Spinal cord (tissue), 10 donors: ENCODE data around the gene MACROD2. TPM values are rescaled to one million over a fixed set of nuclear protein-coding genes. Genes with fewer than 3 reads are reported as not detected.
A peak's percentile ranks its signal among the peaks of the same experiment; 100 is the strongest.
"Not testable (repeated sequence)": the region's sequence is repeated elsewhere in the genome, so short reads cannot be mapped to it uniquely, and the experiment has no call there.

ENCODE experiments used
- DNase-seq, 6 donors: peaks; one replicate each; pipeline versions ENCODE4 v3.0.0 to v3.0.0-alpha.2; 2013 to 2015; ENCODE audit warnings: low spot score in 6 of 6, low read depth in 4 of 6
- H3K27ac ChIP-seq: one replicate; pipeline ENCODE4 v1.5.1; 2013; ENCODE audit warnings: low read depth, low read length, control low read depth
- H3K27me3 ChIP-seq: one replicate; pipeline ENCODE4 v1.6.1; 2013; ENCODE audit warnings: low read length; ENCODE audit not compliant: control insufficient read depth, insufficient read depth
- H3K36me3 ChIP-seq: one replicate; pipeline ENCODE4 v1.6.1; 2013; ENCODE audit warnings: low read length; ENCODE audit not compliant: control insufficient read depth, insufficient read depth
- H3K4me1 ChIP-seq: one replicate; pipeline ENCODE4 v1.6.1; 2013; ENCODE audit warnings: low read length; ENCODE audit not compliant: control insufficient read depth, insufficient read depth
- H3K4me3 ChIP-seq: one replicate; pipeline ENCODE4 v1.5.1; 2013; ENCODE audit warnings: low read depth, low read length, control low read depth
- H3K9me3 ChIP-seq: one replicate; pipeline ENCODE4 v1.6.1; 2013; ENCODE audit warnings: low read length; ENCODE audit not compliant: control insufficient read depth, insufficient read depth
- WGBS: methylation state at CpG from one replicate; pipeline ENCODE4 v1.1.5; 2013; ENCODE audit warnings: missing lambda C conversion rate; ENCODE audit not compliant: insufficient coverage; 5-methylcytosine and 5-hydroxymethylcytosine counted together
- polyA plus RNA-seq, 2 donors: library from polyadenylated mRNA; unstranded; fragments of 120-200 nt; gene quantifications; one replicate each; pipeline ENCODE4 v1.2.1, GENCODE V29; 2013; ENCODE audit not compliant: insufficient read length in 2 of 2
- total RNA-seq, 2 donors: library from RNA; depleted of rRNA in 1 of 2; stranded (reverse); fragments of 120-200 nt in 1 of 2; fragments of >200 nt in 1 of 2; gene quantifications; one replicate each; pipeline versions ENCODE4 v1.2.3 to v1.2.4, GENCODE V29; 2013 to 2014
- donor health status: healthy.

The MACROD2 gene
- total and polyA plus RNA-seq, 4 donors = 16.2 to 34.0 (median 23.6) TPM

DNA sequence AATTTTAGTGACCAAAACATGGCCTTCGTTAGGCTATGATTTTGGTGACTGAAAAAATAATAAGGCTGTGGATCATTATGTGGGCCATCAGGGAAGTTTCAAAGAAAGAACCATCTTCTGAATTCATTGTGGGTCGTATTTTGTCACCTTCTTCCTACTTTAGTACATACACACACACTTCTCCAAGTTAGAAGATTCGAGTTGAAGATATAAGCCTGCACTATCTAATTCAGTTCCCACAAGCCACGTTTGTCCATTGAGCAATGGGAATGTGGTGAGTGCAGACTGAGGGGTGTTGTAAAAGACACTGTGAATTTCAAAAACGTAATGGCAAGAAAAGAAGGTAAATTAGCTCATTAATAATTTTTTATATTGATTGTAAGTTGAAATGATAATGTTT, 1812.0 kb downstream of the MACROD2 start:
- Histone ChIP-seq H3K4me1 (no peaks in the 10 kb centered on the region), H3K27me3 (no peaks in the 10 kb centered on the region), H3K9me3 (no peaks in the 10 kb centered on the region), H3K4me3 (no peak overlapping the region), H3K36me3 (no peaks in the 10 kb centered on the region), H3K27ac (no peak overlapping the region)
- DNase-seq = no peak
- no CpG with 5 or more reads among the region's 5 CpGs for WGBS

DNA sequence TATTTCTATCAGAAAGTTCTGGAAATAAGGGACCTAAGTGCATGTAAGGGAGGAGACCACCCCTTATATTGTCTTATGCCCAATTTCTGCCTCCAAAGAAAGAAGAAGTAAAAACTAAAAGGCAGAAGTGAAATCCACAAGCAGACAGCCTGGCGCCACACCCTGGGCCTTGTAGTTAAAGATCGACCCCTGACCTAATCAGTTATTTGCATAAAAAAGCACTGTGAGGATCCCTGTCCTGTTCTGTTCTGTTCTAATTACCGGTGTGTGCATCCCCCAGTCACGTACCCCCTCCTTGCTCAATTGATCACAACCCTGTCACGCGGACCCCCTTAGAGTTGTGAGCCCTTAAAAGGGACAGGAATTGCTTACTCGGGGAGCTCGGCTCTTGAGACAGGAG, 1812.5 kb downstream of the MACROD2 start:
- H3K27ac ChIP-seq, H3K4me3 ChIP-seq, H3K9me3 ChIP-seq, DNase-seq, H3K27me3 ChIP-seq, H3K36me3 ChIP-seq, H3K4me1 ChIP-seq: not testable (repeated sequence)
- 89% methylated on average over 5 of the region's 8 CpGs for WGBS

DNA sequence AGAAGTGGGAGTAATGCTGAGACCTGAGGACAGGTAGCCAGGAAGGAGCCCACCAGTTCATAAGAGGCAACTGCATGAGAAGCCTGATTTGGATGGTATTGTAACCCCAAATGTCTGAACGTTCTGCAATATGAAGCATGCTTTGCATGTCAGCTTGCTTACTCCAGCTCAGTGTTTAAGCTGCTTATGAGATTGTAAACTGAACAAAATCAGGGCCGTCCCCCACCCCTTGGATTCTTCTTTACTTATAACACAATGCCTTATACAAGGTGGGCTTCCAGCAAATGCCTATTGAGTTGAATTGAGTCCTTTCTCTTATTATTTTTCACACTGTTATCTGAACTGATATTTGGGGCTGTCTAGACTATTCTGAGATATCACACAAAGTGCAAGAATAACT, 1816.6 kb downstream of the MACROD2 start:
- Histone ChIP-seq H3K27ac (no peak overlapping the region), H3K4me3 (no peak overlapping the region), H3K27me3 (no peaks in the 10 kb centered on the region), H3K9me3 (no peaks in the 10 kb centered on the region), H3K36me3 (no peaks in the 10 kb centered on the region), H3K4me1 (no peaks in the 10 kb centered on the region)
- WGBS = 100% methylated on average over 1 of the region's 2 CpGs
- DNase-seq = no peak

DNA sequence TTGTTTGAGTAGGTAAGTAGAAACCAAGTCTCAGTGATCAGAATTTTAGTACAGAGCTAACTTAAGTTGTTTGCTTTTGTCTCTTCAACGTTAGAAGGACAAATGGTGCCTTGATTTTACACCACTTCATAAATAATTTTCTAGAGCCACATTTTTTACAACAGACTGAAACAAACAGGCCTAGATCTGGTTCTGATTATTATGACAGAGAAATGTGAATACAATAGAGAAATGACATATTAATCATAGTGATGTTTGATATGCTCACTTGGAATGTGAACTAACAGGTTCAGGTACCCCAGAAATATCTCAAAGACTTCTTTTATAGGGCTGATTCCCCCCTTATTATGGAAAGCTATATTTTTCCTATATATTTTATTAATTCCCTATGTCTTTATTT, 1817.4 kb downstream of the MACROD2 start:
- H3K4me3 ChIP-seq = no peak overlapping the region
- no peaks in the 10 kb centered on the region for H3K27me3 ChIP-seq
- WGBS = no CpG with 5 or more reads among the region's 1 CpG
- no peaks in the 10 kb centered on the region for H3K9me3 ChIP-seq
- DNase-seq = no peak
- no peaks in the 10 kb centered on the region for H3K36me3 ChIP-seq
- H3K4me1 ChIP-seq = no peaks in the 10 kb centered on the region
- no peak overlapping the region for H3K27ac ChIP-seq

- Histone ChIP-seq H3K4me3 (no peak overlapping the region), H3K9me3 (no peaks in the 10 kb centered on the region), H3K27me3 (no peaks in the 10 kb centered on the region), H3K4me1 (no peaks in the 10 kb centered on the region), H3K27ac (no peak overlapping the region), H3K36me3 (no peaks in the 10 kb centered on the region)
- DNase-seq = no peak
Observed at GRCh38 chr20:15814360-15814759, 1819.0 kb downstream of the MACROD2 start.

- no peak for DNase-seq
- H3K27me3 ChIP-seq = no peaks in the 10 kb centered on the region
- no peaks in the 10 kb centered on the region for H3K4me1 ChIP-seq
- H3K4me3 ChIP-seq = no peak overlapping the region
- no peak overlapping the region for H3K27ac ChIP-seq
- WGBS = no CpG with 5 or more reads among the region's 2 CpGs
- no peaks in the 10 kb centered on the region for H3K36me3 ChIP-seq
- no peaks in the 10 kb centered on the region for H3K9me3 ChIP-seq
Observed at GRCh38 chr20:15814911-15815310, 1819.6 kb downstream of the MACROD2 start.

GRCh38 chr20:15817351-15817750, 1822.0 kb downstream of the MACROD2 start:
- Histone ChIP-seq H3K27ac (no peak overlapping the region), H3K9me3 (no peaks in the 10 kb centered on the region), H3K36me3 (no peaks in the 10 kb centered on the region), H3K4me1 (no peaks in the 10 kb centered on the region), H3K27me3 (no peaks in the 10 kb centered on the region), H3K4me3 (no peak overlapping the region)
- DNase-seq = no peak
- WGBS = 85% methylated on average over 2 of the region's 2 CpGs

- DNase-seq = no peak
- Histone ChIP-seq H3K27me3 (no peaks in the 10 kb centered on the region), H3K27ac (no peak overlapping the region), H3K4me1 (no peaks in the 10 kb centered on the region), H3K36me3 (no peaks in the 10 kb centered on the region), H3K9me3 (no peaks in the 10 kb centered on the region), H3K4me3 (no peak overlapping the region)
- WGBS = 75% methylated on average over 2 of the region's 4 CpGs
Observed at GRCh38 chr20:15818651-15819071, 1823.3 kb downstream of the MACROD2 start.

DNA sequence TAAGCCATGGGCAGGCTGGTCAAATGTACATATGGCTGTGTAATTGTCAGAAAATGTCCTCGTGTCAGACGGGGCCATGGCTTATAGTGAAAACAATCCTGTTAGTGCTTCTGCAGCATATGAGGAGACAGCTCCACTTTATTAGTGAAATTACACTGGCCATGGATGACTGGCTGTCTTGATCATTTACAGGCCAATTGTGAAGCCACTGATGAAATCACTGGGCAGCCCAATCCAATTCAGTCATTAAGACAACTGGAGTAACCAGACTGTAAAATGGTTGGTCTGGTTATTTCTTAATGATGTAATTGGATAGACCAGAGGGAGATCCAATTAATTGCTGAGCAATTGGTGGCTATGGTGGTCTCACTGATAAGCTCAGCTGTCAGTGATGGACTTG, 1828.4 kb downstream of the MACROD2 start:
- Histone ChIP-seq H3K4me3 (no peak overlapping the region), H3K4me1 (no peaks in the 10 kb centered on the region), H3K9me3 (no peaks in the 10 kb centered on the region), H3K27me3 (no peaks in the 10 kb centered on the region), H3K36me3 (no peaks in the 10 kb centered on the region), H3K27ac (no peak overlapping the region)
- 57% methylated on average over 2 of the region's 2 CpGs for WGBS
- peak in 1 of 6 donors; percentile 53 for DNase-seq

GRCh38 chr20:15827628-15828027, 1832.3 kb downstream of the MACROD2 start:
- Histone ChIP-seq H3K27ac (no peak overlapping the region), H3K9me3 (no peaks in the 10 kb centered on the region), H3K36me3 (no peaks in the 10 kb centered on the region), H3K4me3 (no peak overlapping the region), H3K4me1 (no peaks in the 10 kb centered on the region), H3K27me3 (no peaks in the 10 kb centered on the region)
- no peak for DNase-seq

DNA sequence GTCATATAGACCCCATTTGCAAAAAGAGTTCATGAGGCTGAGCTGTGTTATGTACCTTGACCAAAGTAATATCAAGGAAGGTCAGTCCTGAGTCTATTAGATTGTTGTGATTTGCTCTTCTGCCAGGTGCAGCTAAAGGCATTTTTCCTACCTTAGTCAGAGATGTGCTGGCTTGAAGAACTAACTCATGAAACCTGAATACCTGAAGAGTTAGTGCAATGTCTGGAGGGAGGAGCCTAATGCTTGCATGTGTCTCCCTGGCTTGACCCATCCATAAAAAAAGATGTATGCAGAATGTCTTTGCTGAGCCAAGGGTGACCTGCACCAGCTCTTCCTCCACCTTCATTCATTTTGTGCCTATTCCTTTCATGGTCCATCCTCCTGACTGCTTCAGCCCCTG, 1835.9 kb downstream of the MACROD2 start:
- Histone ChIP-seq H3K4me1 (no peaks in the 10 kb centered on the region), H3K27ac (no peak overlapping the region), H3K36me3 (no peaks in the 10 kb centered on the region), H3K27me3 (no peaks in the 10 kb centered on the region), H3K4me3 (no peak overlapping the region), H3K9me3 (no peaks in the 10 kb centered on the region)
- DNase-seq = no peak
